OCI-LY3 (cell line): ENCODE results near the gene CCN6.

Experiments
- CTCF ChIP-seq: fragments of 200-600, 300-600 bp; sonication (generic); IDR thresholded peaks from 2 replicates; pipeline ENCODE4 v1.5.1; 2014; ENCODE audit warnings: antibody characterized with exemption, low read length, low read depth
- EZH2phosphoT487 ChIP-seq: fragments of 200-600 bp; shearing (Covaris generic); IDR thresholded peaks from 2 replicates; pipeline ENCODE4 v1.6.1; 2018; ENCODE audit warnings: antibody characterized with exemption, mixed run types, low read depth

- TF ChIP-seq CTCF (no peak), EZH2phosphoT487 (no peak)
These were observed 4.5 kb downstream of the CCN6 start for GRCh38 chr6:112058243-112059032.
